Right atrium auricular region (tissue), 2 donors: ENCODE measurements around the gene UVRAG. TPM values are rescaled to one million over a fixed set of nuclear protein-coding genes. Genes with fewer than 3 reads are reported as not detected.

Experiments
- DNase-seq: peaks from one replicate; pipeline ENCODE4 v3.0.0-alpha.2; 2019; ENCODE audit warnings: low spot score
- H3K27ac ChIP-seq, 2 donors: fragments of 200-600 bp; sonication (generic); 1 replicate in 1 of 2; 2 replicates in 1 of 2; pipeline ENCODE4 v1.5.1; 2016 to 2019
- H3K27me3 ChIP-seq, 2 donors: fragments of 200-600 bp; sonication (generic); one replicate each; pipeline versions ENCODE4 v1.5.1 to v1.6.0; 2017 to 2019
- H3K36me3 ChIP-seq: fragments of 200-600 bp; sonication (generic); one replicate; pipeline ENCODE4 v1.5.1; 2016
- H3K4me1 ChIP-seq, 2 donors: fragments of 200-600 bp; sonication (generic); one replicate each; pipeline versions ENCODE4 v1.5.1 to v1.6.0; 2017 to 2019
- H3K4me3 ChIP-seq, 2 donors: fragments of 200-600 bp; sonication (generic); 1 replicate in 1 of 2; 2 replicates in 1 of 2; pipeline ENCODE4 v1.5.1; 2017 to 2019; ENCODE audit warnings: mild to moderate bottlenecking in 1 of 2, moderate library complexity in 1 of 2
- H3K9me3 ChIP-seq, 2 donors: fragments of 200-600 bp; sonication (generic); one replicate each; pipeline ENCODE4 v1.5.1; 2019
- CTCF ChIP-seq, 2 donors: fragments of 200-600 bp; sonication (generic); IDR thresholded peaks; one replicate each; pipeline ENCODE4 v1.5.1; 2019; ENCODE audit warnings: antibody characterized with exemption in 2 of 2
- total RNA-seq, 2 donors: library from RNA; depleted of rRNA; stranded (reverse); fragments of >200 nt; gene quantifications; one replicate each; pipeline ENCODE4 v1.1.0, GENCODE V29; 2016

The UVRAG gene
- total RNA-seq, 2 donors from 2014 or later, result 13.2 to 13.9 TPM

- Histone ChIP-seq H3K9me3 (no peaks in the 10 kb centered on the region), H3K36me3 (no peaks in the 10 kb centered on the region), H3K27me3 (no peaks in the 10 kb centered on the region), H3K27ac (no peak overlapping the region), H3K4me3 (no peak overlapping the region), H3K4me1 (peaks cover 0 to 22% of the 10 kb centered on the region in 2 donors)
- DNase-seq, result no peak
- no peak for TF ChIP-seq CTCF (IDR thresholded peaks at IDR 0.05)
These were observed 134.1 kb downstream of the UVRAG start for GRCh38 chr11:75949023-75949672.

- peaks cover 0 to 22% of the 10 kb centered on the region in 2 donors for H3K4me1 ChIP-seq
- DNase-seq, result no peak
- no peaks in the 10 kb centered on the region for H3K9me3 ChIP-seq
- no peaks in the 10 kb centered on the region for H3K27me3 ChIP-seq
- H3K4me3 ChIP-seq, result no peak overlapping the region
- no peaks in the 10 kb centered on the region for H3K36me3 ChIP-seq
- H3K27ac ChIP-seq, result no peak overlapping the region
- no peak for TF ChIP-seq CTCF (IDR thresholded peaks at IDR 0.05)
These were observed 135.1 kb downstream of the UVRAG start for GRCh38 chr11:75950141-75950540.

GRCh38 chr11:75954039-75954438, 139.0 kb downstream of the UVRAG start:
- Histone ChIP-seq H3K4me1 (no peaks in the 10 kb centered on the region), H3K36me3 (no peaks in the 10 kb centered on the region), H3K27ac (no peak overlapping the region), H3K9me3 (no peaks in the 10 kb centered on the region), H3K4me3 (no peak overlapping the region), H3K27me3 (no peaks in the 10 kb centered on the region)
- no peak for TF ChIP-seq CTCF (IDR thresholded peaks at IDR 0.05)
- DNase-seq, result no peak

GRCh38 chr11:75955443-75955842, 140.4 kb downstream of the UVRAG start:
- Histone ChIP-seq H3K4me1 (no peaks in the 10 kb centered on the region), H3K4me3 (no peak overlapping the region), H3K27ac (no peak overlapping the region), H3K27me3 (no peaks in the 10 kb centered on the region), H3K36me3 (no peaks in the 10 kb centered on the region), H3K9me3 (no peaks in the 10 kb centered on the region)
- TF ChIP-seq CTCF (IDR thresholded peaks at IDR 0.05), result no peak
- DNase-seq, result no peak

GRCh38 chr11:75959540-75959939, 144.5 kb downstream of the UVRAG start:
- H3K27ac ChIP-seq, result no peak overlapping the region
- no peaks in the 10 kb centered on the region for H3K36me3 ChIP-seq
- H3K9me3 ChIP-seq, result no peaks in the 10 kb centered on the region
- H3K27me3 ChIP-seq, result no peaks in the 10 kb centered on the region
- no peak for TF ChIP-seq CTCF (IDR thresholded peaks at IDR 0.05)
- DNase-seq, result no peak
- no peaks in the 10 kb centered on the region for H3K4me1 ChIP-seq
- no peak overlapping the region for H3K4me3 ChIP-seq

- no peaks in the 10 kb centered on the region for H3K9me3 ChIP-seq
- no peaks in the 10 kb centered on the region for H3K27me3 ChIP-seq
- no peak for TF ChIP-seq CTCF (IDR thresholded peaks at IDR 0.05)
- H3K4me1 ChIP-seq, result peaks cover 0 to 12% of the 10 kb centered on the region in 2 donors
- no peak overlapping the region for H3K4me3 ChIP-seq
- no peaks in the 10 kb centered on the region for H3K36me3 ChIP-seq
- H3K27ac ChIP-seq, result no peak overlapping the region
- no peak for DNase-seq
These were observed 149.1 kb downstream of the UVRAG start for GRCh38 chr11:75964071-75964470.
